WI38 (cell line): ENCODE data around the gene DDX1.
A peak's percentile ranks its signal among the peaks of the same experiment; 100 is the strongest.
"Not testable (repeated sequence)": the region's sequence is repeated elsewhere in the genome, so short reads cannot be mapped to it uniquely, and the experiment has no call there.

Experiments used
- H3K4me3 ChIP-seq: 2 replicates; pipeline ENCODE4 v1.5.1; 2011; ENCODE audit warnings: low read depth, mild to moderate bottlenecking, control low read depth, low read length
- CTCF ChIP-seq: IDR thresholded peaks from 2 replicates; pipeline ENCODE4 v1.5.1; 2012; ENCODE audit warnings: low read depth, mild to moderate bottlenecking, control low read depth, low read length

DDX1 gene

GRCh38 chr2:15591692-15592463 lies at the start of gene DDX1:
TSS of gene DDX1 (plus strand) at chr2:15591868. CDS start at chr2:15591934, 66 bp downstream.
- TF ChIP-seq CTCF, result no peak
- peak within 1 kb of the TSS; percentile 67 for H3K4me3 ChIP-seq

GRCh38 chr2:15542269-15542668 lies 49.4 kb upstream of the DDX1 start:
- H3K4me3 ChIP-seq, result not testable (repeated sequence)

GRCh38 chr2:15543053-15543452 lies 48.6 kb upstream of the DDX1 start:
- TF ChIP-seq CTCF, result no peak

GRCh38 chr2:15543541-15543940 lies 48.1 kb upstream of the DDX1 start:
- H3K4me3 ChIP-seq, result no peak overlapping the region
- no peak for TF ChIP-seq CTCF

More at GRCh38 chr2:15543053-15543452, 48.6 kb upstream of the DDX1 start:
- no peak overlapping the region for H3K4me3 ChIP-seq

- no peak for TF ChIP-seq CTCF
- H3K4me3 ChIP-seq, result no peak overlapping the region
Observed at GRCh38 chr2:15544227-15544626, 47.4 kb upstream of the DDX1 start.

- TF ChIP-seq CTCF, result 0 out of 2 replicates have a peak, but pooled peaks have one; percentile 7
- no peak overlapping the region for H3K4me3 ChIP-seq
Observed at GRCh38 chr2:15546297-15547098, 45.2 kb upstream of the DDX1 start.

- H3K4me3 ChIP-seq, result no peak overlapping the region
- TF ChIP-seq CTCF, result no peak
Observed at GRCh38 chr2:15547115-15547876, 44.4 kb upstream of the DDX1 start.
